ENCODE results near the gene ZSCAN25. TPM values are rescaled to one million over a fixed set of nuclear protein-coding genes. Genes with fewer than 3 reads are reported as not detected.

Gene ZSCAN25
- polyA plus RNA-seq, 1 donor from 2014 or later = 12.2 TPM

GRCh38 chr7:99621271-99621670 lies 4.5 kb downstream of the ZSCAN25 start:
- H3K9me2 ChIP-seq (ENCODE audit: insufficient read depth, low read length) = no peaks in the 10 kb centered on the region
- H3K9me3 ChIP-seq (ENCODE audit: low read length) = no peaks in the 10 kb centered on the region
- no peak overlapping the region for H3K4me3 ChIP-seq (ENCODE audit: low read length)
- H3K79me2 ChIP-seq (replicated peaks; ENCODE audit: insufficient read depth, low read length) = peaks cover 16% of the 10 kb centered on the region
- H3F3A ChIP-seq (ENCODE audit: insufficient read depth, low read length, poor library complexity, severe bottlenecking) = no peaks in the 10 kb centered on the region
- H3K36me3 ChIP-seq (ENCODE audit: insufficient read depth, low read length) = peaks cover 6% of the 10 kb centered on the region
- H3K9ac ChIP-seq (ENCODE audit: low read length) = no peak overlapping the region
- no peak overlapping the region for H3K27ac ChIP-seq (ENCODE audit: low read length)
- no peaks in the 10 kb centered on the region for H3K27me3 ChIP-seq (ENCODE audit: insufficient read depth, low read depth, low read length)
- no peak overlapping the region for H3K4me2 ChIP-seq (ENCODE audit: low read length)
- no peak for TF ChIP-seq TAF1 (IDR thresholded peaks at IDR 0.05; ENCODE audit: low read depth)
- TF ChIP-seq, protein P1, sequence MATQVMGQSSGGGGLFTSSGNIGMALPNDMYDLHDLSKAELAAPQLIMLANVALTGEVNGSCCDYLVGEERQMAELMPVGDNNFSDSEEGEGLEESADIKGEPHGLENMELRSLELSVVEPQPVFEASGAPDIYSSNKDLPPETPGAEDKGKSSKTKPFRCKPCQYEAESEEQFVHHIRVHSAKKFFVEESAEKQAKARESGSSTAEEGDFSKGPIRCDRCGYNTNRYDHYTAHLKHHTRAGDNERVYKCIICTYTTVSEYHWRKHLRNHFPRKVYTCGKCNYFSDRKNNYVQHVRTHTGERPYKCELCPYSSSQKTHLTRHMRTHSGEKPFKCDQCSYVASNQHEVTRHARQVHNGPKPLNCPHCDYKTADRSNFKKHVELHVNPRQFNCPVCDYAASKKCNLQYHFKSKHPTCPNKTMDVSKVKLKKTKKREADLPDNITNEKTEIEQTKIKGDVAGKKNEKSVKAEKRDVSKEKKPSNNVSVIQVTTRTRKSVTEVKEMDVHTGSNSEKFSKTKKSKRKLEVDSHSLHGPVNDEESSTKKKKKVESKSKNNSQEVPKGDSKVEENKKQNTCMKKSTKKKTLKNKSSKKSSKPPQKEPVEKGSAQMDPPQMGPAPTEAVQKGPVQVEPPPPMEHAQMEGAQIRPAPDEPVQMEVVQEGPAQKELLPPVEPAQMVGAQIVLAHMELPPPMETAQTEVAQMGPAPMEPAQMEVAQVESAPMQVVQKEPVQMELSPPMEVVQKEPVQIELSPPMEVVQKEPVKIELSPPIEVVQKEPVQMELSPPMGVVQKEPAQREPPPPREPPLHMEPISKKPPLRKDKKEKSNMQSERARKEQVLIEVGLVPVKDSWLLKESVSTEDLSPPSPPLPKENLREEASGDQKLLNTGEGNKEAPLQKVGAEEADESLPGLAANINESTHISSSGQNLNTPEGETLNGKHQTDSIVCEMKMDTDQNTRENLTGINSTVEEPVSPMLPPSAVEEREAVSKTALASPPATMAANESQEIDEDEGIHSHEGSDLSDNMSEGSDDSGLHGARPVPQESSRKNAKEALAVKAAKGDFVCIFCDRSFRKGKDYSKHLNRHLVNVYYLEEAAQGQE (IDR thresholded peaks at IDR 0.05; ENCODE audit: borderline replicate concordance) = no peak
- no peak for TF ChIP-seq SMC3 (conservative IDR thresholded peaks at IDR 0.05; ENCODE audit: poor library complexity)
- TF ChIP-seq MXI1 (conservative IDR thresholded peaks at IDR 0.05; ENCODE audit: poor library complexity, severe bottlenecking) = no peak
- TF ChIP-seq, protein P2, sequence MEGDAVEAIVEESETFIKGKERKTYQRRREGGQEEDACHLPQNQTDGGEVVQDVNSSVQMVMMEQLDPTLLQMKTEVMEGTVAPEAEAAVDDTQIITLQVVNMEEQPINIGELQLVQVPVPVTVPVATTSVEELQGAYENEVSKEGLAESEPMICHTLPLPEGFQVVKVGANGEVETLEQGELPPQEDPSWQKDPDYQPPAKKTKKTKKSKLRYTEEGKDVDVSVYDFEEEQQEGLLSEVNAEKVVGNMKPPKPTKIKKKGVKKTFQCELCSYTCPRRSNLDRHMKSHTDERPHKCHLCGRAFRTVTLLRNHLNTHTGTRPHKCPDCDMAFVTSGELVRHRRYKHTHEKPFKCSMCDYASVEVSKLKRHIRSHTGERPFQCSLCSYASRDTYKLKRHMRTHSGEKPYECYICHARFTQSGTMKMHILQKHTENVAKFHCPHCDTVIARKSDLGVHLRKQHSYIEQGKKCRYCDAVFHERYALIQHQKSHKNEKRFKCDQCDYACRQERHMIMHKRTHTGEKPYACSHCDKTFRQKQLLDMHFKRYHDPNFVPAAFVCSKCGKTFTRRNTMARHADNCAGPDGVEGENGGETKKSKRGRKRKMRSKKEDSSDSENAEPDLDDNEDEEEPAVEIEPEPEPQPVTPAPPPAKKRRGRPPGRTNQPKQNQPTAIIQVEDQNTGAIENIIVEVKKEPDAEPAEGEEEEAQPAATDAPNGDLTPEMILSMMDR (IDR thresholded peaks at IDR 0.05; ENCODE audit: poor library complexity, severe bottlenecking) = no peak
- no peak for TF ChIP-seq EP300 (conservative IDR thresholded peaks at IDR 0.05; ENCODE audit: poor library complexity, severe bottlenecking)
- TF ChIP-seq EZH2 (IDR thresholded peaks at IDR 0.05; ENCODE audit: borderline replicate concordance, insufficient read depth, low read length, poor library complexity, severe bottlenecking) = no peak
- no peak for TF ChIP-seq RAD21 (conservative IDR thresholded peaks at IDR 0.05)
- TF ChIP-seq POLR2AphosphoS5 (IDR thresholded peaks at IDR 0.05) = no peak
- H2AFZ ChIP-seq (ENCODE audit: low read depth, low read length) = no peak overlapping the region
- no peaks in the 10 kb centered on the region for H4K20me1 ChIP-seq (ENCODE audit: insufficient read depth)

DNA sequence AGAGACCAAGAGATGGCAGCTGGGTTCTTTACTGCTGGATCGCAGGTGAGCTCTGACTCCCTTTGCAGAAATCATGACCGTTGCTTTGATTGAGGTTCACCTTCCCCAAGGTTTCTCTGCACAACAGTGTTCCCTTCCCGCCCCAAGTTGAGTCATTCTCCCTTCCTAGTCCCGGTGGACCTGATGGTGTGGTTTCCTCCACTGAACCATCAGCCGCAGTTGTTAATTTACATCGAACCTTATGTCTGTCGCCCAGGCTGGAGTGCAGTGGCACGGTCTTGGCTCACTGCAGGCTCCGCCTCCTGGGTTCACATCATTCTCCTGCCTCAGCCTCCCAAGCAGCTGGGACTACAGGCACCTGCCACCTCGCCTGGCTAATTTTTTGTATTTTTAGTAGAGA lies 5.8 kb downstream of the ZSCAN25 start:
- no peak overlapping the region for H2AFZ ChIP-seq (ENCODE audit: low read depth, low read length)

More for the DNA sequence above, 5.8 kb downstream of the ZSCAN25 start:
- H3K27ac ChIP-seq (ENCODE audit: low read length) = no peak overlapping the region
- H3K4me2 ChIP-seq (ENCODE audit: low read length) = no peak overlapping the region
- H3K79me2 ChIP-seq (replicated peaks; ENCODE audit: insufficient read depth, low read length) = peaks cover 8% of the 10 kb centered on the region
- H3K9me2 ChIP-seq (ENCODE audit: insufficient read depth, low read length) = no peaks in the 10 kb centered on the region
- no peak overlapping the region for H3K4me3 ChIP-seq (ENCODE audit: low read length)
- no peaks in the 10 kb centered on the region for H4K20me1 ChIP-seq (ENCODE audit: insufficient read depth)
- no peaks in the 10 kb centered on the region for H3K27me3 ChIP-seq (ENCODE audit: insufficient read depth, low read depth, low read length)
- TF ChIP-seq, protein P1 (IDR thresholded peaks at IDR 0.05; ENCODE audit: borderline replicate concordance) = no peak
- TF ChIP-seq EP300 (conservative IDR thresholded peaks at IDR 0.05; ENCODE audit: poor library complexity, severe bottlenecking) = no peak
- TF ChIP-seq SMC3 (conservative IDR thresholded peaks at IDR 0.05; ENCODE audit: poor library complexity) = no peak
- no peak for TF ChIP-seq POLR2AphosphoS5 (IDR thresholded peaks at IDR 0.05)
- TF ChIP-seq MXI1 (conservative IDR thresholded peaks at IDR 0.05; ENCODE audit: poor library complexity, severe bottlenecking) = no peak
- no peaks in the 10 kb centered on the region for H3F3A ChIP-seq (ENCODE audit: insufficient read depth, low read length, poor library complexity, severe bottlenecking)
- H3K9me3 ChIP-seq (ENCODE audit: low read length) = no peaks in the 10 kb centered on the region
- H3K9ac ChIP-seq (ENCODE audit: low read length) = no peak overlapping the region
- H3K36me3 ChIP-seq (ENCODE audit: insufficient read depth, low read length) = peaks cover 10% of the 10 kb centered on the region

All from neural cell (in vitro differentiated cells).